ENCODE data around the gene KRTAP5-11.
"Not testable (repeated sequence)": the region's sequence is repeated elsewhere in the genome, so short reads cannot be mapped to it uniquely, and the experiment has no call there.

Gene KRTAP5-11

GRCh38 chr11:71574418-71574817 lies 8.3 kb downstream of the KRTAP5-11 start:
- no peak overlapping the region for H3K27ac ChIP-seq (ENCODE audit: insufficient read depth in 1 of 2, low read depth in 1 of 2, low read length in 2 of 2, poor library complexity in 1 of 2, severe bottlenecking in 2 of 2)
- no peak overlapping the region for H3K4me3 ChIP-seq (ENCODE audit: control insufficient read depth in 1 of 7, extremely low read depth in 1 of 7, insufficient read depth in 4 of 7, low read depth in 2 of 7, low read length in 6 of 7)
- no peaks in the 10 kb centered on the region for H3K36me3 ChIP-seq (ENCODE audit: control insufficient read depth in 4 of 4, insufficient read depth in 4 of 4, low read length in 3 of 4)
- CTCF ChIA-PET, result no interaction called here
- POLR2A ChIA-PET, result interaction anchor here (1.3 kb wide), 1 partner anchor 11 kb away, joined by 3 read pairs; no protein-coding TSS in a partner anchor
- WGBS (ENCODE audit: insufficient coverage), result 100% methylated on average over 3 of the region's 5 CpGs
- DNase-seq, result no peak
- H3K4me1 ChIP-seq (ENCODE audit: control extremely low read depth in 1 of 4, control insufficient read depth in 4 of 4, insufficient read depth in 4 of 4, low read length in 3 of 4), result no peaks in the 10 kb centered on the region
- H3K27me3 ChIP-seq (replicated peaks in 2 of 5; ENCODE audit: control insufficient read depth in 4 of 5, insufficient read depth in 5 of 5, low read length in 4 of 5), result peaks cover 0 to 5% (median 0%) of the 10 kb centered on the region in 5 experiments
- H3K9me3 ChIP-seq (ENCODE audit: control extremely low read depth in 1 of 5, control insufficient read depth in 4 of 5, insufficient read depth in 2 of 5, low read depth in 1 of 5, low read length in 4 of 5), result no peaks in the 10 kb centered on the region

GRCh38 chr11:71572811-71573210 lies 9.9 kb downstream of the KRTAP5-11 start:
- ChIA-PET CTCF (interaction anchor here (1.1 to 1.4 kb wide), 2 partner anchors 9 to 10 kb away, joined by 4 read pairs; partner anchors contain the start of gene KRTAP5-11), POLR2A (no interaction called here)
- no peaks in the 10 kb centered on the region for H3K4me1 ChIP-seq (ENCODE audit: control extremely low read depth in 1 of 4, control insufficient read depth in 4 of 4, insufficient read depth in 4 of 4, low read length in 3 of 4)
- no peaks in the 10 kb centered on the region for H3K36me3 ChIP-seq (ENCODE audit: control insufficient read depth in 4 of 4, insufficient read depth in 4 of 4, low read length in 3 of 4)
- H3K27ac ChIP-seq (ENCODE audit: insufficient read depth in 1 of 2, low read depth in 1 of 2, low read length in 2 of 2, poor library complexity in 1 of 2, severe bottlenecking in 2 of 2), result no peak overlapping the region
- peaks cover 0 to 5% (median under 1%) of the 10 kb centered on the region in 5 experiments for H3K27me3 ChIP-seq (replicated peaks in 2 of 5; ENCODE audit: control insufficient read depth in 4 of 5, insufficient read depth in 5 of 5, low read length in 4 of 5)
- no peaks in the 10 kb centered on the region for H3K9me3 ChIP-seq (ENCODE audit: control extremely low read depth in 1 of 5, control insufficient read depth in 4 of 5, insufficient read depth in 2 of 5, low read depth in 1 of 5, low read length in 4 of 5)
- H3K4me3 ChIP-seq (ENCODE audit: control insufficient read depth in 1 of 7, extremely low read depth in 1 of 7, insufficient read depth in 4 of 7, low read depth in 2 of 7, low read length in 6 of 7), result no peak overlapping the region
- no peak for DNase-seq
- 93% methylated on average over 7 of the region's 11 CpGs for WGBS (ENCODE audit: insufficient coverage)

- H3K27me3 ChIP-seq (replicated peaks in 2 of 5; ENCODE audit: control insufficient read depth in 4 of 5, insufficient read depth in 5 of 5, low read length in 4 of 5); H3K36me3 ChIP-seq (ENCODE audit: control insufficient read depth in 4 of 4, insufficient read depth in 4 of 4, low read length in 3 of 4); DNase-seq; H3K27ac ChIP-seq (ENCODE audit: insufficient read depth in 1 of 2, low read depth in 1 of 2, low read length in 2 of 2, poor library complexity in 1 of 2, severe bottlenecking in 2 of 2); H3K4me1 ChIP-seq (ENCODE audit: control extremely low read depth in 1 of 4, control insufficient read depth in 4 of 4, insufficient read depth in 4 of 4, low read length in 3 of 4); H3K9me3 ChIP-seq (ENCODE audit: control extremely low read depth in 1 of 5, control insufficient read depth in 4 of 5, insufficient read depth in 2 of 5, low read depth in 1 of 5, low read length in 4 of 5); H3K4me3 ChIP-seq (ENCODE audit: control insufficient read depth in 1 of 7, extremely low read depth in 1 of 7, insufficient read depth in 4 of 7, low read depth in 2 of 7, low read length in 6 of 7); POLR2A ChIA-PET; CTCF ChIA-PET: not testable (repeated sequence)
- 86% methylated on average over 15 of the region's 39 CpGs for WGBS (ENCODE audit: insufficient coverage)
Observed at GRCh38 chr11:71571101-71571850, 11.4 kb downstream of the KRTAP5-11 start.

- Histone ChIP-seq H3K36me3 (ENCODE audit: control insufficient read depth in 4 of 4, insufficient read depth in 4 of 4, low read length in 3 of 4) (no peaks in the 10 kb centered on the region), H3K27me3 (replicated peaks in 2 of 5; ENCODE audit: control insufficient read depth in 4 of 5, insufficient read depth in 5 of 5, low read length in 4 of 5) (peaks cover 0 to 8% (median 8%) of the 10 kb centered on the region in 5 experiments), H3K9me3 (ENCODE audit: control extremely low read depth in 1 of 5, control insufficient read depth in 4 of 5, insufficient read depth in 2 of 5, low read depth in 1 of 5, low read length in 4 of 5) (no peaks in the 10 kb centered on the region), H3K4me1 (ENCODE audit: control extremely low read depth in 1 of 4, control insufficient read depth in 4 of 4, insufficient read depth in 4 of 4, low read length in 3 of 4) (peaks cover 0 to 6% (median 1%) of the 10 kb centered on the region in 4 experiments), H3K4me3 (ENCODE audit: control insufficient read depth in 1 of 7, extremely low read depth in 1 of 7, insufficient read depth in 4 of 7, low read depth in 2 of 7, low read length in 6 of 7) (no peak overlapping the region), H3K27ac (ENCODE audit: insufficient read depth in 1 of 2, low read depth in 1 of 2, low read length in 2 of 2, poor library complexity in 1 of 2, severe bottlenecking in 2 of 2) (no peak overlapping the region)
- no peak for DNase-seq
- ChIA-PET CTCF (no interaction called here), POLR2A (no interaction called here)
- WGBS (ENCODE audit: insufficient coverage), result 90% methylated on average over 4 of the region's 8 CpGs
Observed at GRCh38 chr11:71568704-71569349, 13.8 kb downstream of the KRTAP5-11 start.

- DNase-seq; H3K27ac ChIP-seq (ENCODE audit: insufficient read depth in 1 of 2, low read depth in 1 of 2, low read length in 2 of 2, poor library complexity in 1 of 2, severe bottlenecking in 2 of 2); H3K27me3 ChIP-seq (replicated peaks in 2 of 5; ENCODE audit: control insufficient read depth in 4 of 5, insufficient read depth in 5 of 5, low read length in 4 of 5); CTCF ChIA-PET; H3K4me1 ChIP-seq (ENCODE audit: control extremely low read depth in 1 of 4, control insufficient read depth in 4 of 4, insufficient read depth in 4 of 4, low read length in 3 of 4); H3K4me3 ChIP-seq (ENCODE audit: control insufficient read depth in 1 of 7, extremely low read depth in 1 of 7, insufficient read depth in 4 of 7, low read depth in 2 of 7, low read length in 6 of 7); H3K36me3 ChIP-seq (ENCODE audit: control insufficient read depth in 4 of 4, insufficient read depth in 4 of 4, low read length in 3 of 4); POLR2A ChIA-PET; H3K9me3 ChIP-seq (ENCODE audit: control extremely low read depth in 1 of 5, control insufficient read depth in 4 of 5, insufficient read depth in 2 of 5, low read depth in 1 of 5, low read length in 4 of 5): not testable (repeated sequence)
- WGBS (ENCODE audit: insufficient coverage), result 66% methylated on average over 5 of the region's 8 CpGs
Observed at GRCh38 chr11:71567633-71568032, 15.0 kb downstream of the KRTAP5-11 start.

- not testable (repeated sequence) for H3K9me3 ChIP-seq (ENCODE audit: control extremely low read depth in 1 of 5, control insufficient read depth in 4 of 5, insufficient read depth in 2 of 5, low read depth in 1 of 5, low read length in 4 of 5); H3K27ac ChIP-seq (ENCODE audit: insufficient read depth in 1 of 2, low read depth in 1 of 2, low read length in 2 of 2, poor library complexity in 1 of 2, severe bottlenecking in 2 of 2); H3K36me3 ChIP-seq (ENCODE audit: control insufficient read depth in 4 of 4, insufficient read depth in 4 of 4, low read length in 3 of 4); H3K4me1 ChIP-seq (ENCODE audit: control extremely low read depth in 1 of 4, control insufficient read depth in 4 of 4, insufficient read depth in 4 of 4, low read length in 3 of 4); H3K27me3 ChIP-seq (replicated peaks in 2 of 5; ENCODE audit: control insufficient read depth in 4 of 5, insufficient read depth in 5 of 5, low read length in 4 of 5); DNase-seq; H3K4me3 ChIP-seq (ENCODE audit: control insufficient read depth in 1 of 7, extremely low read depth in 1 of 7, insufficient read depth in 4 of 7, low read depth in 2 of 7, low read length in 6 of 7)
- POLR2A ChIA-PET, result interaction anchor here (1.0 kb wide), 1 partner anchor 10 kb away, joined by 3 read pairs; no protein-coding TSS in a partner anchor
- CTCF ChIA-PET, result interaction anchor here (1.3 kb wide), 1 partner anchor 114 kb away, joined by 3 read pairs; the partner anchor contains the start of gene NADSYN1
- 79% methylated on average over 10 of the region's 21 CpGs for WGBS (ENCODE audit: insufficient coverage)
Observed at GRCh38 chr11:71566626-71567599, 15.8 kb downstream of the KRTAP5-11 start.
